Measurements from ENCODE around the gene RAMP3.
"Not testable (repeated sequence)": the region's sequence is repeated elsewhere in the genome, so short reads cannot be mapped to it uniquely, and the experiment has no call there.

RAMP3 gene

GRCh38 chr7:45196374-45196773 is 38.8 kb downstream of the RAMP3 start:
- DNase-seq (ENCODE audit: low spot score): no peak

DNA sequence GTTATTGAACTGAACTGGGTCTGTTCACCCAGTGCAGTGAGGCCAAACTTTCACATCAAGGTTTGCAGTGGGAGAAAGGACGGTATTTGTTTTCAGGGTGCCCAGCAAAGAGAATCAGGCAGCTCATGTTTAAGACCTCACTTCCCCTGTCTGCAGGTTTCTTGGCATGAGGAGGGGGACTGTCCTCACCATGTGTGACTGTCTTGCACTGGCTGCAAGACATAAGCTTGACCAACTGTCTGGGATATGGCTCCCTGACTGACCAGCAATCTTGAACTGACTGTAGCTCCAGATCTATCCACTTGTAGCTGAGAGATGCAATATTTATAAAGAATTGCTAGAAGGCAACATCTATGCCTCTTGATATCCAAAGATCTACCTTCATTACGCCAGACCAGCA is 39.9 kb downstream of the RAMP3 start:
- DNase-seq (ENCODE audit: low spot score): no peak

- no peak for DNase-seq (ENCODE audit: low spot score)
Measured at GRCh38 chr7:45198986-45199385, 41.4 kb downstream of the RAMP3 start.

- DNase-seq (ENCODE audit: low spot score): no peak
Measured at GRCh38 chr7:45199506-45199905, 41.9 kb downstream of the RAMP3 start.

GRCh38 chr7:45202625-45203024 is 45.0 kb downstream of the RAMP3 start:
- DNase-seq (ENCODE audit: low spot score): no peak

DNA sequence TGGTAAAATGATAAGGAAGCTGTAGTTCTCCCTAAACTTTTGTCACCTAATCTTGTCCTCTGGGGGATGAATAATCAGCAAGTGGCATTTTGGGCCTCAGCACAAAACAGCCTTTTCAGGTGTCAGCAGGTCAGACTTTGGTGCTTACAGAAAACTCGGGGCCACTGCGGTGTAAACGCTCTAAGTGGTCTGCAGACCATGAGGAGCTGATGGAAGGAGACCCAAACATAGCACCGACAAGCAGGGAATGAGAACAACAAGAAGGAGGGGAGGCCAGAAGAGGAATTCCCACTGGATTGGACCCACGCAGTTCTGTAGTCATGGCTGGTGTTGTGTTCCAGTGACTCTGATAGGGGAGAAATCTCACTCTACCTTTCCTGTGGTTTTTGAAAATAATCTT is 45.4 kb downstream of the RAMP3 start:
- no peak for DNase-seq (ENCODE audit: low spot score)

DNA sequence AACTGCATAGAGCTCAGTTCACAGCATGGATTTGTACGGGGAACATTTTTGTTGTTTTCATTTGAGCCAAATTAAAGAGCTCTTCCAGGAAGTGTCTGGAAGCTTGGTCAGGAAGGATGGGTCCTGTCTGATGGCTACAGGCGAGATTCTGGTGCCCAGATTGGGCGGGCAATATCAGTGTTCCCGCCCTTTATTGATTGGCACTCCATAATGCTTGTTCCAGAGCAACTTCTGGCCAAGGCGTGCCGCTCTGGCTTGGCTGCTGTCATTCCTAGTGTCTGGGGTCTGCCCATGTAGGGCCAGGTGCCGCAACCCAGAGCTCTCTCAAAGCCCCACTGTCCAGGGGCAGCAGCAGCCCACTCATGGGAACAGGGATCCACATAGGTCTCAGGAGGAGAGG is 45.9 kb downstream of the RAMP3 start:
- DNase-seq (ENCODE audit: low spot score): no peak

DNA sequence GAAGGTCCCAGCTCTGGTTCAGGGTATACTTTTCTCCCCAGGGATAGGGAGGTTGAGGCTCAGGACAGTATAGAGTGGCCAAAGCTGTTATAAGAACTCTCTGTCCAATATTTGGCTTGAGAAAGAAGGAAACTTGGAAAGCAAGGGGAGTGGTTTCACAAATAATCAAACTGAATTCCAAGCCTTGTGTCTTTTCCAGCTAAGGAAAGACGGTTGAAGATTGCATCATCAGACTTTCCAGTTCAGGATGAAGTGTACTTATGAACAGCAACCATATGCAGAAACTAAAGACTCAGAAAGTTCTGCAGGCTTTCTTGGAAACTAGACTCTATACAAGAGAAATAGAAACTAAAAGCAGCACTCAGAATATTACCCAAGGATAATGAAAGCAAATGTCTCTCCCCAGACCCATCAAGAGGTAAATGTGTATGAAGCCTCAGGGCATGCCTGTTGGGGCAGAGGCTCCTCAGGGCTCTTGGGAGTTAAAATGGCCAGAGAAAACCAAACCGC is 46.4 kb downstream of the RAMP3 start:
- DNase-seq (ENCODE audit: low spot score): peak; percentile 21

DNA sequence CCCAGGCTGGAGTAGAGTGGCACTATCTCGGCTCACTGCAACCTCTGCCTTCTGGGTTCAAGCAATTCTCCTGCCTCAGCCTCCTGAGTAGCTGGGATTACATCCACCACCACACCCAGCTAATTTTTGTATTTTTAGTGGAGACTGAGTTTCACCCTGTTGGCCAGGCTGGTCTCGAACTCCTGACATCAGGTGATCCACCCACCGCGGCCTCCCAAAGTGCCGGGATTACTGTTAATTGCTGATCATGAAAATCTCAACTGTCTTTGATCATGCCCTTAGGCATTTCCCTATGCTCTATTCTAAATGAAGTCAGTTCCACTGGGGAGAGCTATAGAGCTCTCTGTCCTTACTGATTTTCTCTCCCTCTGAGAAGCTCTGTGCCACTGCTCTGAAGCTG is 48.7 kb downstream of the RAMP3 start:
- DNase-seq (ENCODE audit: low spot score): not testable (repeated sequence)

DNA sequence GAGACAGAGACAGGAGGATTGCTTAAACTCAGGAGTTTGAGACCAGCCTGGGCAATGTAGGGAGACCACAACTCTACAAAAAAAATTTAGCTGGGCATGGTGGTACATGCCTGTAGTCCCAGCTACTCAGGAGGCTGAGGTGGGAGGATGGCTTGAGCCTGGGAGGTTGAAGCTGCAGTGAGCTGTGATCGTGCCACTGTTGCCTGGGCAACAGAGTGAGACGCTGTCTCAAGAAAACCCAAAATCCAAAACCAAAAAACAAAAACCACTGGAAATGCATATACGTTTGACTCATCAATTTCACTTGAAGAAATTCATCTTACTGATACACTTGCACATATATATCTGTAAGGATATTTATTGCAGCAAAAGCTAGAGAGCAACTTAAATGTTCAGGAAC is 52.3 kb downstream of the RAMP3 start:
- DNase-seq (ENCODE audit: low spot score): not testable (repeated sequence)

GRCh38 chr7:45211066-45211465 is 53.5 kb downstream of the RAMP3 start:
- no peak for DNase-seq (ENCODE audit: low spot score)

DNA sequence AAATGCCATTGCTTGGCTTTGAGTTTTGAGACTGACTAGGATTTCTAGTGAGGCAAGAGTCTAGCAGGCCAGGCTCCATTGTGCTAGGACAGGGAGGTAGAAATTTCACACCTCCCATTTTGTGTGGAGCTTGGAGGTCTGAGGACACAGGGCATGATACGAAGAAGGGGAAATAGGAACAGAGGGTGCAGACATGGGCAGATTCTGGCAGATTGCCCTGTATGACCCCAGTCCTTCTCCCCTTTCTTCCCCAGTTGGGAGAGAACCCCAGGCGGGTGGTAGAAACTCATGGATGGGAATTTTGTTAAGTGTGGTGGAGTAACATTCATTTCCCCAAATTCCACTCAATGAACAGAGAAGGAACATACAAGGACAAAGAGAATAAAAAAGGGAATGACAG is 54.4 kb downstream of the RAMP3 start:
- no peak for DNase-seq (ENCODE audit: low spot score)

DNA sequence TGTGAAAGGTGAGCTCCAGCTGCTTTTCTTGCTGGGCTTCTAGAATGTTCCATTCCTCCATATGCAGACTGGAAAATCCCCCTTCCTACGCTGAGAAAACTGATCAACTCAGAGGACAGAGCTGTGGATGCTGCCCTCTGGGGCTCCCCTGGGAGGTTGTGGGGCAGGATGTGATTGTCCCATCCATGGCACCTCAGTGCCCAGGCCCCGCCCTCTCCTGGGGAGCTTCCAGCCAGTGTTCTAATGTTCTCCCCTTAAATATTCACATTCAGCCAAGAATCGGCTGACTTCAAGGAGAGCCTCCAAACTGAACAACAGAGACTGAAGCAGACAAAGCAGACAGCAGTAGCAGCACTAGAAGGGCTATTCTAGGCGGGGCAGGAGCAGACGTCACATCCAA is 55.0 kb downstream of the RAMP3 start:
- DNase-seq (ENCODE audit: low spot score): no peak

GRCh38 chr7:45215601-45216062 is 58.0 kb downstream of the RAMP3 start:
- DNase-seq (ENCODE audit: low spot score): no peak

DNA sequence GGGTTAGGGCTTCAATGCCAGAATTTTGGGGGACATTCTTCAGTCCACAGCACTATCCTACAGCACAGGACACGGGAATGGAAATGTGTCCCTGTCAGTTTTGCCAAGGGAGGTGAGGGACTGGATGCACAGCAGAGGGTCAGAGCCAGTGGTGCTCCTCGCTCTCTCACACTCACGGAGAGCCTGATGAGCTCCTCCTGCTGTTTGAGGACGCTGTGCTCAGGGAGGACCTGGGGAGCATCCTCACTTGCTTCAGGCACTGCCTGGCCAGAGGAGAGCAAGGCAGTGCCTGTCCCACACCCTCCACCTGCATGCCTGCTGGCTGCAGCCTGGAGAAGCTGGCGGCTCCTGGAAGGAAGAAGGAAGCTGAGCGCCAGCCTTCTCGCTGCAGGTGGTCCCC is 58.6 kb downstream of the RAMP3 start:
- DNase-seq (ENCODE audit: low spot score): no peak

DNA sequence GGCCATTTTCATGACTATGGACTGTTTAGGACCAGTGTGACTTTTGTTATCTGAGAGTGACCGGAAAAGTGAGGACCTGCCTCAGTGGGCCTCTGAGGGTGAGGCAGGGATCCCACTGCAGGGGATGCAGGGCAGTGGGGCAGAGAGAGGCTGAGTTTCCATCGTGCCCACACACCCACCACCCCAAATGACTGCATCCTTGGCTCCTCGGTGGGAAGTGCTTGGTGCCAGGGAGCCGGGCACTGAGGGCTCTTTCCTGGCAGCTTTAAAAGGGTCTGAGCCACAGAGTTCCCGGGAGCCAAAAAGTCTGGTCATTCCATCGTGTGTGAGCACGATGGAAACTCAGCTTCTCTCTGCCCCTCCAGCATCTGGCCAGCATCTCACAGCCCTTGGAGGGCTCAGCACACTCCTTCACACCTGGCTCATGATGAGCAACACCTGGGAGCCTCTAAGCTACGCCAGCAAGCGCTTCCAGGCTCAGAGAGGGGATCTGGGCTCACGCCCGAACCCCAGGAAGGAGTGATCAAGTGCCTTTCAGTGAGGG is 59.1 kb downstream of the RAMP3 start:
- no peak for DNase-seq (ENCODE audit: low spot score)

DNA sequence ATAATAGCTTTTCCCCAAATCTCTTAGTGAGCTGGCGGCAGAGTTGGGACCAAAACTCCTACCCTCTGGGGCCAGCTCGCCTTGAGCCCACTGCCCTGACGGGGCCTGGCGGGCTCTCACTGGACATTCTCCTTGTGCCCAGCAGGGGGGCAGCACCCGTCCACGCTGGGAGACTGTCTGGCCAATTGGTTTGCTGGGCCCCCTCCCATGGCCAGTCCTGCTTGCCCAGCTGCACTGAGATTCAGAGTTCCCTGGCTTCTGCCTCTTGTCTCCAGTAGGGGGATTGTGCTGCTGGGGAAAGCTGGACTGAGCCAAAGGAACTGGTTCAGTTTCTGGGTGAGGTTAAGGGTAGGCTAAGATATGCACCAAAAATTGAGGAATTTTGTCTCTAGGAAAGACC is 59.8 kb downstream of the RAMP3 start:
- no peak for DNase-seq (ENCODE audit: low spot score)

- no peak for DNase-seq (ENCODE audit: low spot score)
Measured at GRCh38 chr7:45219130-45219529, 61.5 kb downstream of the RAMP3 start.

GRCh38 chr7:45219801-45220435 is 62.3 kb downstream of the RAMP3 start:
- no peak for DNase-seq (ENCODE audit: low spot score)

- DNase-seq (ENCODE audit: low spot score): no peak
Measured at GRCh38 chr7:45220846-45221618, 63.4 kb downstream of the RAMP3 start.

DNA sequence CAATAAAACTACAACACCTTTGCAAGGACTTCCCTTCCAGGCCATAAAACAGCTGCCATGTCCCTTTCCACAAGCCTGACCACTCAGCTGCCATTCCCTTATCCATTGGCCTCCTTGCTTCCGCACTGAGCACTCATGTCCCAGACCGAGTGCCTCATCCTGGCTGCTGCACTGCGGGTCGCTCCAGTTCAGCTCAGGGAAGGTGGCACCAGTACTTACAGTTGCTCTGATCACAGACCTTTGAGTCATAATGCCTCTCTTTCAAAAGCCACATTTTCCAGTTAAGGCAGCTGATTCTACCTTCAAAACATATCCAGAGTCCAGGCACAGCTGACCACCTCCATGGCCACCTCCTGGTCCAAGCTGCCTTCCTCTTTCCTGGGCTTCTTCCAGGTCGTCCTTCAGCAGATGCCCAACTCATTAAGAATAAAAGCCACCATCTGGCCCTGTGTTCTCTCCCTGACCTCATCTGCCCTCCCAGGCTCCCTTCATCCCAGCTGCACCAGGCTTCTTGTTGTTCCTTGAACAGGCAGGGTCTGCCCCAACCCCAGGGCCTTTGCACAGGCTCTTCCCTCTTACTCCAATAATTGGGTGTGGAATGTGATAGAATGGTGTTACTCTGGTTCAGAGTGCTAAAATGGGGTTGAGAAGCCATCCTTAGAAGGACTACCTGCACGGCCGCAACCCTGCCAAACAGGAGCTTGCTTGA is 64.5 kb downstream of the RAMP3 start:
- DNase-seq (ENCODE audit: low spot score): no peak

DNA sequence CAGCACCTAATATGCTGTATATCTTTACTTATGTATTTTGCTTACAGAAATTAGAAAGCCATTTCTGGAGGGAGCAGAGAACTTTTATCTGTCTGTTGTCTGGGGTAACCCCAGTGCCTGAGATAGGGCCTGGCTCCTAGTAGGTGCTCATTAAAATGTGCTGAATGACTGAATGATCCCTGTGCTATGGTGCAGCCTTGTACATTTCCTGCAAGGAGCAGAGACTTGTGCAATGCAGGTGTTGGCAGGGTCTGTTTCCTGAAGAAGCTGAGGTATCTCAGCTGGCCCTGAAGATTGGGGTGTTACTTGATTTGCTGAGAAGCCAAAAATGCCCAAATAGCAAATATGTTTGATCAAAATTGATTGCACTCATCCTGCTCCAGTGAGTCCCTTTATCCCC is 65.5 kb downstream of the RAMP3 start:
- no peak for DNase-seq (ENCODE audit: low spot score)

Measured in NAMALWA (cell line).